ENCODE data around the gene RUFY3.
"Not testable (repeated sequence)": the region's sequence is repeated elsewhere in the genome, so short reads cannot be mapped to it uniquely, and the experiment has no call there.

RUFY3 gene

GRCh38 chr4:70705183-70706043 lies 16.4 kb upstream of the RUFY3 start:
- DNase-seq (ENCODE audit: low spot score): peak; percentile 74

DNA sequence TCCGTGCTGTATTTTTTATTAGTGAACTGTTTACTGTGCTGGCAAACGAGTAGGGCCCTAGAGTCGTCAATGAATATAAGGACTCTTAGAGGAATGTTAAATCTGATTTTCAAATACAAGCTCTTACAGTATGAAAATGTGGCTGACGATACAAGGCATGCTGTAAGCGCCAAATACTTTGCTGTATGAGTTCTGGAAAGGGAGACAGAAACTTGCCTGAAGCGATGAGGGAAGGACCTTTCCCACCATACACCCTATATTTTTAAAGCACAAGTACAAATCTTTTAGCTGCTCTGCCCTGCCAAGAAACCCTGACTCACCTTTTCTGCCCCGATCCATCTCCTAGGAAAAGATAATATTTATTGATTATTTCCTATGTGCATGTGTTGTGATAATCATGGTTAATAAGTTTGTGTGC lies 15.7 kb upstream of the RUFY3 start:
- DNase-seq (ENCODE audit: low spot score): no peak

DNA sequence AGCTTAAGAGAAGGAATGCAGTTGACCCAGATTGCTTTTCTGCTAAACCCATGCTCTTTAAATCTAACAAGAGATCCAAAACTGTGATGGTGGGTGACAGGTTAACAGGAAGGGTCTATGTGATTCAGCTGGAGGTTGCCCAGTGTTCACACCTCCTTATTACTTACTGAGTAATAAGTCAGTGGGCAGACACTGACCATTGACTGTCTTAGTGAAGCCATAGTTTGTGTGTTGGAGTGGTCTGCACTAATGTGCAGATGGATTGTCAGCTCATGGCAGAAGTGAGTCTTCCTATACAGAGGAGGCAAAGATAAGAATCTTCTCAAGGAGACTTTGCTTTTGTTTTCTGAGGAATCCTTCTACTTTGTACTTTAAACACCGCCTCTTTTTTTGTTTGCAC lies 15.2 kb upstream of the RUFY3 start:
- DNase-seq (ENCODE audit: low spot score): no peak

GRCh38 chr4:70709611-70710205 lies 12.1 kb upstream of the RUFY3 start:
- DNase-seq (ENCODE audit: low spot score): no peak

- DNase-seq (ENCODE audit: low spot score): no peak
These were observed 10.2 kb upstream of the RUFY3 start for GRCh38 chr4:70711599-70711998.

DNA sequence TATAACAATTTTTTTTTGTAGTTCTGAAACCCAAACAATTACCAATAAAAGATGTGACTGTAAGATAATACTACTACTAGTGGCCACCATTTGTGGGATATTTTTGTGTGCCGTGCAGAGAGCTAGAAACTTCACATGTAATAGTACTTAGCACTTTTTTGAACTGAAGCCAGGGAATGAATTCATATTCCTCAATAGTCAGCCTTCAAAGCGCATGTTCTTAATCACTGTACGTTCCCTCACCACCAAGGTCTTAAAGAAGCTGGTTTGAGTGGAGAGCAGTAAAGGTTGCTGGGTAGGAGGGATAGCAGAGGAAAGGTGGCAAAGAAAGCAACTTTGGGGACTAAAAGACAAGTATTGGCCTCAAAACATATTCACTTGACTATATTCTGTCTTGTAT lies 9.6 kb upstream of the RUFY3 start:
- no peak for DNase-seq (ENCODE audit: low spot score)

GRCh38 chr4:70712604-70713452 lies 8.9 kb upstream of the RUFY3 start:
- no peak for DNase-seq (ENCODE audit: low spot score)

DNA sequence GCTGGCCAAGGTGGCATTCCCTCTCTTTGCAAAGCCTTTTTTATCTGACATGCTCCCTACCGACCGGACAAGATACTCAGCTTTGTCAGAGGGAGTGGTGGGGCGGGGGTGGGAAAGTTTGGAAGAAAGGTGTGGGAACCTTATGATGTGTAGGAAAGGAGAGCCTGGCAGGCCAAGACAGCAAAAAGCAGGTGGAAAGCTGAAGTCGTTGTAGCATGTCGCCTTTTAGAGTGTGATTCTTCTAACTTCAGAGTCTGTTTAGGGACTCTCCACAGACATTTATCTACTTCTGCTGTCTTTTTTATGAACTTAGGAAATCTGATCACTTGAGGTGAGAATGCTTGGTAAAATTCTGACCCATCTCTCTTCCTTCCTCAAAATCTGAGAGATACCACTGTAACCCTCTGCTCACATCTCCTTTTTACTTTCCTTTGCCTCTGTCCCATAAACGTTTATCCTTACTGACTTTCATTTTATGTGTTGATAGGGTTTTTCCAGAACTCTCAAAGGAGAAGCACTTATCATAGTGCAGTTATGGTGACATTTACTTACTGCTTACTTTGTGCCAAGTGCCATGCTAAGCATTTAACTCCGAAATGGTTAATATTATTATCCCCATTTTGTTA lies 8.2 kb upstream of the RUFY3 start:
- no peak for DNase-seq (ENCODE audit: low spot score)

- no peak for DNase-seq (ENCODE audit: low spot score)
These were observed 7.5 kb upstream of the RUFY3 start for GRCh38 chr4:70714079-70714887.

GRCh38 chr4:70715097-70715496 lies 6.7 kb upstream of the RUFY3 start:
- no peak for DNase-seq (ENCODE audit: low spot score)

GRCh38 chr4:70718811-70719604 lies 2.8 kb upstream of the RUFY3 start:
- DNase-seq (ENCODE audit: low spot score): no peak

DNA sequence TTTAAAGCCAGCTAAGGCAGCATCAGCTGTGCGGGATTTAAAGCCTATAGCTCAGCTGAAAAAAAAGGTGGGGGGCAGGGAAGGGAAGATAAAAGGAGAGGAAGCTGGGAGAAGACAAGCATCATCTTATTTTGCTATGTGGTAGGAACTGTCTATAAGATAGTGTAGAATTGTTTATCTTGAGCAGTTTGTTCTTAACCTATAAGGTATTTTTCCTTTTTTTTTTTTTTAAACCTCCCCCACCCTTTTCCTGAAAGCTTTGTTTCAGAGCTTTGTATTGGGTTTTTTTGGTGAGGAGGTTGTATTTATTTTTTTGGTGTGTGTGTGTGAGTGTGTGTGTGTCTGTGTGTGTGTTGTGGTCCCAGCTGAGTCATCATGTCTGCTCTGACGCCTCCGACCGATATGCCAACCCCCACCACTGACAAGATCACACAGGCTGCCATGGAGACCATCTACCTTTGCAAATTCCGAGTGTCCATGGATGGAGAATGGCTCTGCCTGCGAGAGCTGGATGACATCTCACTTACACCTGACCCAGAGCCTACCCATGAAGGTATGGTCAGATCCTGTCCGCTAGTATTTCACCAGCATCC lies 531 bp downstream of the RUFY3 start:
- DNase-seq (ENCODE audit: low spot score): peak; percentile 66

- no peak for DNase-seq (ENCODE audit: low spot score)
These were observed 2.7 kb downstream of the RUFY3 start for GRCh38 chr4:70724463-70724862.

DNA sequence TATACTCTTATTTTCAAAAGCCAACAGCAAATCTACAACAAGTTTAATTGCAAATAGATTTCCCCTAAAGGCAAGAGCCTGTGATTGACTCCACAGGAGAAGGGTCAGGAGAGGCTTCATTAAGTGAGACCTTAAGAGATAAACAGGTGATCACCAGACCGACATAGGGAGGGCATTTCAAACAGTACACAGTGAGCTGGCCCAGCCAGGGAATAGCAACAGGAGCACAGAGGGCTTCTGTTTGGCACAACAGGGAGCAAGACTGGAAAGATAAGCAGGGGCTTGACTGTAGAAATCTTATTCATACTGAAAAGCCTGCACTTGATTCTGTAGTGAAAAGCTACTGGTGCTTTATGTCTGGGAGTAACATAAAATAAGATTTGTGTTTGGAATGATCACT lies 3.9 kb downstream of the RUFY3 start:
- DNase-seq (ENCODE audit: low spot score): no peak

GRCh38 chr4:70726515-70726914 lies 4.8 kb downstream of the RUFY3 start:
- DNase-seq (ENCODE audit: low spot score): not testable (repeated sequence)

GRCh38 chr4:70728091-70728490 lies 6.3 kb downstream of the RUFY3 start:
- DNase-seq (ENCODE audit: low spot score): no peak

- not testable (repeated sequence) for DNase-seq (ENCODE audit: low spot score)
These were observed 11.1 kb downstream of the RUFY3 start for GRCh38 chr4:70732878-70733277.

- DNase-seq (ENCODE audit: low spot score): peak; percentile 64
These were observed 12.6 kb downstream of the RUFY3 start for GRCh38 chr4:70734168-70734954.

- no peak for DNase-seq (ENCODE audit: low spot score)
These were observed 13.2 kb downstream of the RUFY3 start for GRCh38 chr4:70734971-70735370.
